OCI-LY7 (cell line): ENCODE data around the gene PTGES3L. TPM values are rescaled to one million over a fixed set of nuclear protein-coding genes. Genes with fewer than 3 reads are reported as not detected.
A peak's percentile ranks its signal among the peaks of the same experiment; 100 is the strongest.

ENCODE experiments used
- BruUV-seq: library from RNA; stranded (reverse); fragments of 400-500 nt; replicated peaks from 2 replicates; lab custom pipeline; 2021; lab: Mats Ljungman, UMichigan
- CTCF ChIA-PET: fragments of 300-600 bp; sonication (Branson Sonifier 250); formaldehyde crosslinking; loops from one replicate; lab custom pipeline; 2022; ENCODE audit warnings: antibody characterized with exemption; ENCODE audit not compliant: unreplicated experiment; lab: Charles Lee
- POLR2A ChIA-PET: fragments of 300-600 bp; sonication (Branson Sonifier 250); formaldehyde crosslinking; loops from one replicate; lab custom pipeline; 2022; ENCODE audit warnings: antibody characterized with exemption; lab: Charles Lee
- DNase-seq: peaks from one replicate; pipeline ENCODE4 v3.0.0-alpha.2; 2015; ENCODE audit warnings: low spot score
- H2AFZ ChIP-seq: fragments of 200-600 bp; sonication (generic), shearing (Covaris generic); 2 replicates; pipeline ENCODE4 v1.6.1; 2014; ENCODE audit warnings: mild to moderate bottlenecking, antibody characterized with exemption, low read length, moderate library complexity
- H3K27ac ChIP-seq: fragments of 200-600 bp; sonication (generic); 2 replicates; pipeline ENCODE4 v1.5.1; 2014; ENCODE audit warnings: mixed run types, low read depth, mild to moderate bottlenecking, moderate library complexity, low read length, inconsistent platforms; ENCODE audit not compliant: poor library complexity, severe bottlenecking
- H3K36me3 ChIP-seq: fragments of 200-600 bp; sonication (generic); 2 replicates; pipeline ENCODE4 v1.6.1; 2014; ENCODE audit warnings: mild to moderate bottlenecking, antibody characterized with exemption, low read length, moderate library complexity, mixed read lengths; ENCODE audit not compliant: insufficient read depth
- H3K4me1 ChIP-seq: fragments of 200-600 bp; sonication (generic); 2 replicates; pipeline ENCODE4 v1.5.1; 2014; ENCODE audit warnings: mild to moderate bottlenecking, low read length; ENCODE audit not compliant: insufficient read depth, poor library complexity, severe bottlenecking
- H3K4me2 ChIP-seq: fragments of 200-600 bp; sonication (generic); 2 replicates; pipeline ENCODE4 v1.6.1; 2014; ENCODE audit warnings: mild to moderate bottlenecking, low read length
- H3K4me3 ChIP-seq: fragments of 200-600 bp; sonication (generic); 2 replicates; pipeline ENCODE4 v1.5.1; 2014; ENCODE audit warnings: mild to moderate bottlenecking, low read depth, low read length; ENCODE audit not compliant: poor library complexity, severe bottlenecking
- H3K79me2 ChIP-seq: fragments of 200-600 bp; sonication (generic); 2 replicates; pipeline ENCODE4 v1.6.1; 2016; ENCODE audit warnings: low read depth, mild to moderate bottlenecking, low read length, moderate library complexity, mixed read lengths; ENCODE audit not compliant: insufficient read depth
- H3K9me2 ChIP-seq: fragments of 200-600 bp; sonication (generic); 2 replicates; pipeline ENCODE4 v1.6.1; 2016; ENCODE audit warnings: mild to moderate bottlenecking, low read length, mixed read lengths; ENCODE audit not compliant: insufficient read depth
- H3K9me3 ChIP-seq: fragments of 200-600 bp; sonication (generic); 2 replicates; pipeline ENCODE4 v1.6.1; 2014; ENCODE audit warnings: mild to moderate bottlenecking, mixed run types, low read length, mixed read lengths
- H4K20me1 ChIP-seq: fragments of 200-600 bp; sonication (generic); 2 replicates; pipeline ENCODE4 v1.6.1; 2014; ENCODE audit warnings: mild to moderate bottlenecking, antibody characterized with exemption, low read length, moderate library complexity, mixed read lengths; ENCODE audit not compliant: insufficient read depth
- EZH2phosphoT487 ChIP-seq: fragments of 200-600 bp; sonication (generic); IDR thresholded peaks from 2 replicates; pipeline ENCODE4 v1.6.1; 2018; ENCODE audit warnings: low read depth, borderline replicate concordance, mild to moderate bottlenecking, mixed run types, antibody characterized with exemption, low read length, moderate library complexity, mixed read lengths
- intact Hi-C: fragments of 100-400 bp; cut with micrococcal nuclease; formaldehyde crosslinking; loops from one replicate; pipeline ENCODE4 v1.10.0; 2022; ENCODE audit not compliant: unreplicated experiment
- total RNA-seq, 2 experiments: library from RNA; depleted of rRNA in 1 of 2; stranded (reverse); fragments of >200 nt in 1 of 2; shearing (Covaris generic) in 1 of 2; gene quantifications; 2 replicates each; pipeline ENCODE4 v1.2.3, GENCODE V29; 2014 to 2022
- TF ChIP-seq, protein P1 (sequence below): fragments of 200-600 bp; sonication (generic); conservative IDR thresholded peaks from 2 replicates; pipeline ENCODE4 v1.5.1; 2014; ENCODE audit warnings: mild to moderate bottlenecking, antibody characterized with exemption, low read length, moderate library complexity, mixed read lengths

The PTGES3L gene
- total RNA-seq, 2 experiments from 2014 or later: 0.13 to 2.1 TPM

DNA sequence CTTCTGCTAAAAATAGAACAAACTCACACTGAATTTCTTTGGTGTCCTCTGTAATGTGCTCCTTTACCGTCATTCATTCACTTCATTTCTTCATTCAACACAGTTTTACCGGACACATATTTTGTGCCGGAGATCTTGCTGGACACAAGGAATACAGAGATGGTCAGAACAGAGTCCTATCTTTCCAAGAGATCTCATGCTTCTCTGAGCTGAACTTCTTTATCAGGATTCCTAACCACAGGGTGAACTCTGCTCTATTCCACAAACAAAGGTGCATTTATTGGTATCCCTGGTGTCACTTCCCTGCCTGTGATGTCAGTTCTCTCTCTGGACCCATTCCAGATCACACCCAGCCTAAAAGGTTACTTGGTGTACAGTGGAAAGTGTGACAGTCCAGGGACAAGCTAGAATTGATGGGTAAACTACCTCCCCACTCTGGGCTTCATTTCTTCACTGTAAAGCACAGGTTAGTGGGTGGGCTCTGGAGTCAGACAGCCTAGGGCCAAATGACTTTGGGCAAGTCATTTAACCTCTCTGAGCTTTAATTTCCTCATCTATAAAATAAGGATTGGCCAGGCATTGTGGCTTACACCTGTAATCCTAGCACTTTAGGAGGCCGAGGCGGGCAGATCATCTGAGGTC is 30.9 kb upstream of the PTGES3L start:
- no peak overlapping the region for H3K4me2 ChIP-seq
- BruUV-seq: no TSS peak

DNA sequence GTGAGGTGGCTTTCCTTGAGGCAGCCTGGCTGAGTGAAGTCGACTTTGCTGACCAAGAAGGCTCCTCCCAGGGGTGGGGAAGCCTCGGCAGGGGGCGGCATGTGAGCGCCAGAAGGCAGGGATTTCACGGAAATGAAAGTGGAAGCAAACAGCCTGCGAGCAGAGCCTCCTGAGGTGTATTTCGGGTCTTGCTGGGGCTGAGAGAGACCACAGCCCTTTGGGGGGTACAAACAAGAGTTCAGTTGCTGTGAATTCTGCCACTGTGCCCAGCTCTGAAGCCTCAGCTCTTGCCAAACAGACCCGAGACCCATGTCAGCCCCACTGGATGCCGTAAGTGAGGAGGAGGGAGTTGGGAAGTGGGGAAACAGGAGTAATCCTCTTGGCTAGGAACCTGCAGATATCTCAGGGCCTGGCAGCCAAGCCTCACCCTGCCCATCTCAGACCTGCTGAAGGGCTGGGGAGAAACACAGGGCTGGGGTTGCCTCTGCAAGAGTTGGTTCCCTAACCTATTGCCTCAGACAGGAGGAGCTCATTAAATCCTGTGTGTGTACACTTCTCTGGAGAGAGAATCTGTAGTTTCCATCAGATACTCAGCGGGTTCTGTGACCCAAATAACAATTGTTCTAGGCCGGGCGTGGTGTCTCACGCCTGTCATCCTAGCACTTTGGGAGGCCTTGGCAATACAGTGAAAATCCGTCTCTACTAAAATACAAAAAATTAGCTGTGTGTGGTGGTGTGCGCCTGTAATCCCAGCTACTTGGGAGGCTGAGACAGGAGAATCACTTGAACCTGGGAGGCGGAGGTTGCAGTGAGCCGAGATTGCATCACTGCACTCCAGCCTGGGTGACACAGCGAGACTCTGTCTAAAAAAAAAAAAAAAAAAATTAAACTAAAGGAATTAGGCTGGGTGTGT is 27.0 kb upstream of the PTGES3L start, which contains the start of gene IFI35:
Gene IFI35 (plus strand): TSS at position 146 of the 913 bp plus-strand sequence. CDS start 164 bp downstream, at position 310.
- Histone ChIP-seq H3K4me2 (peak within 1 kb of the TSS; percentile 66), H2AFZ (peak within 1 kb of the TSS; percentile 42; the same call in 1 of the 2 replicates), H3K4me3 (peak within 1 kb of the TSS; percentile 45), H3K4me1 (peaks cover 10% of the 10 kb centered on the region), H3K27ac (peak within 1 kb of the TSS; percentile 58), H4K20me1 (no peaks in the 10 kb centered on the region), H3K9me3 (no peaks in the 10 kb centered on the region), H3K36me3 (peaks cover 41% of the 10 kb centered on the region), H3K79me2 (no peaks in the 10 kb centered on the region), H3K9me2 (no peaks in the 10 kb centered on the region)
- TF ChIP-seq, protein P1, sequence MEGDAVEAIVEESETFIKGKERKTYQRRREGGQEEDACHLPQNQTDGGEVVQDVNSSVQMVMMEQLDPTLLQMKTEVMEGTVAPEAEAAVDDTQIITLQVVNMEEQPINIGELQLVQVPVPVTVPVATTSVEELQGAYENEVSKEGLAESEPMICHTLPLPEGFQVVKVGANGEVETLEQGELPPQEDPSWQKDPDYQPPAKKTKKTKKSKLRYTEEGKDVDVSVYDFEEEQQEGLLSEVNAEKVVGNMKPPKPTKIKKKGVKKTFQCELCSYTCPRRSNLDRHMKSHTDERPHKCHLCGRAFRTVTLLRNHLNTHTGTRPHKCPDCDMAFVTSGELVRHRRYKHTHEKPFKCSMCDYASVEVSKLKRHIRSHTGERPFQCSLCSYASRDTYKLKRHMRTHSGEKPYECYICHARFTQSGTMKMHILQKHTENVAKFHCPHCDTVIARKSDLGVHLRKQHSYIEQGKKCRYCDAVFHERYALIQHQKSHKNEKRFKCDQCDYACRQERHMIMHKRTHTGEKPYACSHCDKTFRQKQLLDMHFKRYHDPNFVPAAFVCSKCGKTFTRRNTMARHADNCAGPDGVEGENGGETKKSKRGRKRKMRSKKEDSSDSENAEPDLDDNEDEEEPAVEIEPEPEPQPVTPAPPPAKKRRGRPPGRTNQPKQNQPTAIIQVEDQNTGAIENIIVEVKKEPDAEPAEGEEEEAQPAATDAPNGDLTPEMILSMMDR: peak; percentile 70
- TF ChIP-seq EZH2phosphoT487: no peak
- CTCF ChIA-PET: no interaction called here
- POLR2A ChIA-PET: interaction anchor here (0.5 to 0.9 kb wide), 3 partner anchors 41 to 387 kb away, joined by 3 to 5 read pairs (median 4); no protein-coding TSS in a partner anchor
- intact Hi-C loops: no loop called here
- peak; percentile 78 for DNase-seq
- BruUV-seq: no TSS peak

More for the DNA sequence above, 30.9 kb upstream of the PTGES3L start:
- DNase-seq: no peak
- Histone ChIP-seq H3K4me3 (no peak overlapping the region), H2AFZ (no peak overlapping the region), H3K79me2 (no peaks in the 10 kb centered on the region), H3K9me2 (no peaks in the 10 kb centered on the region), H4K20me1 (no peaks in the 10 kb centered on the region), H3K9me3 (no peaks in the 10 kb centered on the region), H3K4me1 (peaks cover 10% of the 10 kb centered on the region), H3K36me3 (peaks cover 4% of the 10 kb centered on the region), H3K27ac (no peak overlapping the region)
- intact Hi-C loops: no loop called here
- CTCF ChIA-PET: interaction anchor here (0.5 kb wide), 1 partner anchor 44 kb away, joined by 3 read pairs; no protein-coding TSS in a partner anchor
- POLR2A ChIA-PET: interaction anchor here (0.6 to 1.1 kb wide), 2 partner anchors 12 to 23 kb away, joined by 3 read pairs; partner anchors contain the start of gene RPL27
- TF ChIP-seq, protein P1: no peak
- TF ChIP-seq EZH2phosphoT487: no peak
